K562 (cell line): ENCODE results near the gene TCAP. TPM values are rescaled to one million over a fixed set of nuclear protein-coding genes. Genes with fewer than 3 reads are reported as not detected.

Experiments used
- BCOR ChIP-seq: fragments of 450-650 bp; IDR thresholded peaks from 2 replicates; pipeline ENCODE4 v1.6.1; 2016
- JUND ChIP-seq, 2 experiments: IDR thresholded peaks; 2 replicates in 1 of 2; 3 replicates in 1 of 2; pipeline ENCODE4 v1.6.1; 2011; ENCODE audit warnings: borderline replicate concordance in 2 of 2, low read depth in 2 of 2, low read length in 2 of 2, improper control_type of control experiment in 1 of 2, missing biosample characterization in 1 of 2, missing genetic modification characterization in 1 of 2, missing genetic modification reagents in 1 of 2
- KAT8 ChIP-seq: fragments of 450-650 bp; IDR thresholded peaks from 2 replicates; pipeline ENCODE4 v1.6.1; 2016; ENCODE audit warnings: low read depth, mild to moderate bottlenecking
- MAZ ChIP-seq, 2 experiments: fragments of 450-650 bp in 1 of 2; sonication (generic) in 1 of 2; formaldehyde crosslinking; IDR thresholded peaks in 1 of 2; conservative IDR thresholded peaks in 1 of 2; 2 replicates each; pipeline versions ENCODE4 v1.4.0 to v1.5.0; 2020; ENCODE audit warnings: mild to moderate bottlenecking in 1 of 2, missing genetic modification reagents in 1 of 2
- SMC3 ChIP-seq: conservative IDR thresholded peaks from 2 replicates; pipeline ENCODE4 v1.6.1; 2011; ENCODE audit warnings: low read depth, low read length, improper control_type of control experiment; ENCODE audit not compliant: insufficient read depth
- TOE1 ChIP-seq, 2 experiments: fragments of 450-650 bp in 1 of 2; sonication (generic) in 1 of 2; formaldehyde crosslinking in 1 of 2; IDR thresholded peaks; 2 replicates each; pipeline versions ENCODE4 v1.7.1 to v1.8.0; 2016 to 2022; ENCODE audit warnings: borderline replicate concordance in 2 of 2, mild to moderate bottlenecking in 2 of 2, antibody characterized with exemption in 1 of 2, inconsistent platforms in 1 of 2, low read depth in 1 of 2, missing genetic modification reagents in 1 of 2, moderate library complexity in 1 of 2
- XRCC5 ChIP-seq: fragments of 200-400 bp; formaldehyde crosslinking; IDR thresholded peaks from 2 replicates; pipeline ENCODE4 v1.6.1; 2017; ENCODE audit warnings: low read depth, mild to moderate bottlenecking, low read length
- ZBTB33 ChIP-seq: sonication (generic); formaldehyde crosslinking; IDR thresholded peaks from 2 replicates; pipeline ENCODE4 v1.8.1; 2023; ENCODE audit warnings: mild to moderate bottlenecking, missing genetic modification reagents
- polyA plus RNA-seq, 8 experiments: library from polyadenylated mRNA; depleted of rRNA in 4 of 8; stranded (reverse) in 5 of 8; unstranded in 3 of 8; fragments of >200 nt; fragmentation: Nextera tagmentation in 2 of 8; fragmentation: Illumina TruSeq in 1 of 8; extraction: Ambion mirVana in 2 of 8; extraction: Trizol in 1 of 8; gene quantifications; 2 replicates each; pipeline versions ENCODE4 v1.2.1 to v1.2.3, GENCODE V29; 2011 to 2014; ENCODE audit warnings: inconsistent platforms in 1 of 8, missing spikeins in 1 of 8
- total RNA-seq, 7 experiments: library from RNA; depleted of rRNA in 6 of 7; stranded (reverse); fragments of >200 nt in 6 of 7; fragmentation: Illumina TruSeq in 2 of 7; extraction: Trizol in 2 of 7; gene quantifications; 2 replicates each; pipeline versions ENCODE4 v1.2.1 to v1.2.3, GENCODE V29; 2011 to 2021; ENCODE audit warnings: low replicate concordance in 1 of 7

Gene TCAP
- total and polyA plus RNA-seq, 9 of the 15 experiments (the other 6 are each of a cell fraction or from before 2014, with no cell fraction given) = 0.33 to 1.4 (median 0.82) TPM; not detected in 2

- TF ChIP-seq XRCC5 (peak; percentile 94; the same call in 1 of the 2 replicates), SMC3 (peak; percentile 99), TOE1 (IDR thresholded peaks at IDR 0.05; ENCODE audit: borderline replicate concordance) (no peak), TOE1 (CRISPR knock-in tag; IDR thresholded peaks at IDR 0.05; ENCODE audit: borderline replicate concordance, low read depth) (no peak), BCOR (0 out of 2 replicates have a peak, but pooled peaks have one; percentile 8), KAT8 (no peak), ZBTB33 (CRISPR knock-in tag) (peak; percentile 45), JUND (IDR thresholded peaks at IDR 0.05; ENCODE audit: borderline replicate concordance, low read depth, low read length) (peak; percentile 41), JUND (tag; IDR thresholded peaks at IDR 0.05; ENCODE audit: borderline replicate concordance, low read depth, low read length) (no peak), MAZ (CRISPR knock-in tag; conservative IDR thresholded peaks at IDR 0.05 in 1 of 2, IDR thresholded peaks at IDR 0.05 in 1 of 2) (peak in 1 of 2 experiments; percentile 76; a peak in 2 of 4 replicates)
Observed at GRCh38 chr17:39621523-39622379, 43.4 kb upstream of the TCAP start (continued).
